ENCODE measurements around the gene PLEKHH3. TPM values are rescaled to one million over a fixed set of nuclear protein-coding genes. Genes with fewer than 3 reads are reported as not detected.
A peak's percentile ranks its signal among the peaks of the same experiment; 100 is the strongest.

The PLEKHH3 gene
- 24.7 TPM for polyA plus RNA-seq (2013, experiment 1 of 2)
- 23.8 TPM for polyA plus RNA-seq (2013, experiment 2 of 2)

- Histone ChIP-seq H3K18ac (ENCODE audit: low read depth in 1 of 2, low read length in 2 of 2) (peak within 1 kb of the TSS; percentile 93 to 97), H3K23ac (ENCODE audit: low read length in 2 of 2) (peak within 1 kb of the TSS; percentile 72 to 97), H3K4ac (ENCODE audit: low read depth in 1 of 2, low read length in 2 of 2) (peak within 1 kb of the TSS; percentile 92 to 98), H3K14ac (ENCODE audit: low read length in 2 of 2) (peak within 1 kb of the TSS in 1 of 2 experiments; percentile 98), H3K79me1 (replicated peaks; ENCODE audit: low read length, poor library complexity, severe bottlenecking) (peaks cover 36% of the 10 kb centered on the region), H3K9me3 (ENCODE audit: control insufficient read depth, low read length) (no peaks in the 10 kb centered on the region), H4K8ac (ENCODE audit: low read length) (peak within 1 kb of the TSS; percentile 85), H3K36me3 (ENCODE audit: control insufficient read depth in 1 of 2, insufficient read depth in 2 of 2, low read depth in 1 of 2, low read length in 2 of 2) (peaks cover 18 to 28% of the 10 kb centered on the region in 2 experiments), H3K27ac (ENCODE audit: low read length, poor library complexity, severe bottlenecking) (peak within 1 kb of the TSS; percentile 81), H3K9ac (ENCODE audit: low read length) (peak within 1 kb of the TSS; percentile 93), H2BK12ac (ENCODE audit: low read length in 2 of 2) (peak within 1 kb of the TSS; percentile 2 to 86), H2BK15ac (ENCODE audit: low read depth, poor library complexity, severe bottlenecking) (peak within 1 kb of the TSS; percentile 99), H2AK5ac (ENCODE audit: low read length, severe bottlenecking) (peak within 1 kb of the TSS; percentile 74), H2BK120ac (ENCODE audit: low read depth, low read length) (peak within 1 kb of the TSS; percentile 19), H4K91ac (ENCODE audit: low read length) (peak within 1 kb of the TSS; percentile 79), H3K27me3 (ENCODE audit: control insufficient read depth in 1 of 2, insufficient read depth in 1 of 2, low read length in 2 of 2) (no peaks in the 10 kb centered on the region), H2AFZ (ENCODE audit: low read depth, low read length) (peak within 1 kb of the TSS; percentile 10), H3K4me1 (ENCODE audit: control insufficient read depth, insufficient read depth, low read depth, low read length) (peaks cover 47% of the 10 kb centered on the region), H3K4me2 (ENCODE audit: low read length, poor library complexity, severe bottlenecking) (peak within 1 kb of the TSS; percentile 98), H3K4me3 (ENCODE audit: insufficient read depth in 1 of 2, low read depth in 1 of 2, low read length in 2 of 2) (peak within 1 kb of the TSS; percentile 82 to 96), H2BK5ac (ENCODE audit: low read depth, low read length, poor library complexity, severe bottlenecking) (peak within 1 kb of the TSS; percentile 75)
- 2% methylated on average over 28 of the region's 51 CpGs for WGBS
- no peak for DNase-seq
Observed at GRCh38 chr17:42676424-42677011, at the start of gene PLEKHH3. Gene PLEKHH3, minus strand, starts transcription at chr17:42676994. Its CDS starts 431 bp downstream, at chr17:42676563.

DNA sequence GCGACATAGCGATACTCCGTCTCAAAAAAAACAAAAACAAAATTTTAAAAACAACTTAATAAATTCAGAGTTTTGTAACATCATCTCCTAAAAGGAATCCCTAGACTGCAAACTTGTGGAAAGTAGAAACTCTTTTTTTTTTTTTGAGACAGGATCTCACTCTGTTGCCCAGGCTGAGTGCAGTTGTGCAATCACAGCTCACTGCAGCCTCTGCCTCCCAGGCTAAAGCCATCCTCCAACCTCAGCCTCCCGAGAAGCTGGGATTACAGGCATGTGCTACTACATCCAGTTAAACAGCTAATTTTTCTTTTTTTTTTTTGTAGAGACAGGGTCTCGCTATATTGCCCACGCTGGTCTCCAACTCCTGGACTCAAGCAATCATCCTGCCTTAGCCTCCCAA, 48.3 kb upstream of the PLEKHH3 start:
- Histone ChIP-seq H2BK120ac (ENCODE audit: low read depth, low read length) (no peak overlapping the region), H3K14ac (ENCODE audit: low read length in 2 of 2) (no peak overlapping the region), H4K8ac (ENCODE audit: low read length) (no peak overlapping the region), H2BK15ac (ENCODE audit: low read depth, poor library complexity, severe bottlenecking) (no peak overlapping the region), H3K27me3 (ENCODE audit: control insufficient read depth in 1 of 2, insufficient read depth in 1 of 2, low read length in 2 of 2) (no peaks in the 10 kb centered on the region), H2BK12ac (ENCODE audit: low read length in 2 of 2) (no peak overlapping the region), H3K27ac (ENCODE audit: low read length, poor library complexity, severe bottlenecking) (no peak overlapping the region), H3K18ac (ENCODE audit: low read depth in 1 of 2, low read length in 2 of 2) (no peak overlapping the region), H3K4me2 (ENCODE audit: low read length, poor library complexity, severe bottlenecking) (no peak overlapping the region), H3K23ac (ENCODE audit: low read length in 2 of 2) (no peak overlapping the region), H2AFZ (ENCODE audit: low read depth, low read length) (no peak overlapping the region), H2AK5ac (ENCODE audit: low read length, severe bottlenecking) (no peak overlapping the region), H3K9me3 (ENCODE audit: control insufficient read depth, low read length) (no peaks in the 10 kb centered on the region), H4K91ac (ENCODE audit: low read length) (no peak overlapping the region), H3K79me1 (replicated peaks; ENCODE audit: low read length, poor library complexity, severe bottlenecking) (no peaks in the 10 kb centered on the region), H3K4ac (ENCODE audit: low read depth in 1 of 2, low read length in 2 of 2) (no peak overlapping the region), H3K36me3 (ENCODE audit: control insufficient read depth in 1 of 2, insufficient read depth in 2 of 2, low read depth in 1 of 2, low read length in 2 of 2) (peaks cover 19 to 77% of the 10 kb centered on the region in 2 experiments), H3K4me3 (ENCODE audit: insufficient read depth in 1 of 2, low read depth in 1 of 2, low read length in 2 of 2) (no peak overlapping the region), H3K4me1 (ENCODE audit: control insufficient read depth, insufficient read depth, low read depth, low read length) (no peaks in the 10 kb centered on the region), H3K9ac (ENCODE audit: low read length) (no peak overlapping the region), H2BK5ac (ENCODE audit: low read depth, low read length, poor library complexity, severe bottlenecking) (no peak overlapping the region)
- WGBS: 98% methylated on average over 3 of the region's 6 CpGs
- DNase-seq: no peak

GRCh38 chr17:42723636-42724035, 46.8 kb upstream of the PLEKHH3 start:
- H2BK12ac ChIP-seq (ENCODE audit: low read length in 2 of 2): no peak overlapping the region
- H3K4me3 ChIP-seq (ENCODE audit: insufficient read depth in 1 of 2, low read depth in 1 of 2, low read length in 2 of 2): no peak overlapping the region
- H3K23ac ChIP-seq (ENCODE audit: low read length in 2 of 2): no peak overlapping the region
- H2BK5ac ChIP-seq (ENCODE audit: low read depth, low read length, poor library complexity, severe bottlenecking): no peak overlapping the region
- H3K9ac ChIP-seq (ENCODE audit: low read length): no peak overlapping the region
- no peak overlapping the region for H2BK15ac ChIP-seq (ENCODE audit: low read depth, poor library complexity, severe bottlenecking)
- no peaks in the 10 kb centered on the region for H3K4me1 ChIP-seq (ENCODE audit: control insufficient read depth, insufficient read depth, low read depth, low read length)
- H3K4ac ChIP-seq (ENCODE audit: low read depth in 1 of 2, low read length in 2 of 2): no peak overlapping the region
- H3K4me2 ChIP-seq (ENCODE audit: low read length, poor library complexity, severe bottlenecking): no peak overlapping the region
- H3K27me3 ChIP-seq (ENCODE audit: control insufficient read depth in 1 of 2, insufficient read depth in 1 of 2, low read length in 2 of 2): no peaks in the 10 kb centered on the region
- no peak overlapping the region for H3K27ac ChIP-seq (ENCODE audit: low read length, poor library complexity, severe bottlenecking)
- H4K91ac ChIP-seq (ENCODE audit: low read length): no peak overlapping the region
- H3K79me1 ChIP-seq (replicated peaks; ENCODE audit: low read length, poor library complexity, severe bottlenecking): no peaks in the 10 kb centered on the region
- DNase-seq: no peak
- H2BK120ac ChIP-seq (ENCODE audit: low read depth, low read length): no peak overlapping the region
- H2AFZ ChIP-seq (ENCODE audit: low read depth, low read length): no peak overlapping the region
- peaks cover 19 to 80% of the 10 kb centered on the region in 2 experiments for H3K36me3 ChIP-seq (ENCODE audit: control insufficient read depth in 1 of 2, insufficient read depth in 2 of 2, low read depth in 1 of 2, low read length in 2 of 2)
- WGBS: 75% methylated on average over 1 of the region's 3 CpGs
- no peak overlapping the region for H2AK5ac ChIP-seq (ENCODE audit: low read length, severe bottlenecking)
- no peak overlapping the region for H4K8ac ChIP-seq (ENCODE audit: low read length)
- H3K18ac ChIP-seq (ENCODE audit: low read depth in 1 of 2, low read length in 2 of 2): no peak overlapping the region
- no peak overlapping the region for H3K14ac ChIP-seq (ENCODE audit: low read length in 2 of 2)
- no peaks in the 10 kb centered on the region for H3K9me3 ChIP-seq (ENCODE audit: control insufficient read depth, low read length)

GRCh38 chr17:42720996-42721583, 44.3 kb upstream of the PLEKHH3 start:
- Histone ChIP-seq H3K4me2 (ENCODE audit: low read length, poor library complexity, severe bottlenecking) (no peak overlapping the region), H3K79me1 (replicated peaks; ENCODE audit: low read length, poor library complexity, severe bottlenecking) (no peaks in the 10 kb centered on the region), H3K36me3 (ENCODE audit: control insufficient read depth in 1 of 2, insufficient read depth in 2 of 2, low read depth in 1 of 2, low read length in 2 of 2) (peaks cover 26 to 89% of the 10 kb centered on the region in 2 experiments), H3K4me3 (ENCODE audit: insufficient read depth in 1 of 2, low read depth in 1 of 2, low read length in 2 of 2) (no peak overlapping the region), H3K27me3 (ENCODE audit: control insufficient read depth in 1 of 2, insufficient read depth in 1 of 2, low read length in 2 of 2) (no peaks in the 10 kb centered on the region), H2BK120ac (ENCODE audit: low read depth, low read length) (no peak overlapping the region), H2AK5ac (ENCODE audit: low read length, severe bottlenecking) (no peak overlapping the region), H3K4me1 (ENCODE audit: control insufficient read depth, insufficient read depth, low read depth, low read length) (no peaks in the 10 kb centered on the region), H2BK5ac (ENCODE audit: low read depth, low read length, poor library complexity, severe bottlenecking) (no peak overlapping the region), H3K9ac (ENCODE audit: low read length) (no peak overlapping the region), H3K18ac (ENCODE audit: low read depth in 1 of 2, low read length in 2 of 2) (no peak overlapping the region), H3K27ac (ENCODE audit: low read length, poor library complexity, severe bottlenecking) (no peak overlapping the region), H3K9me3 (ENCODE audit: control insufficient read depth, low read length) (no peaks in the 10 kb centered on the region), H2BK15ac (ENCODE audit: low read depth, poor library complexity, severe bottlenecking) (no peak overlapping the region), H4K91ac (ENCODE audit: low read length) (no peak overlapping the region), H3K23ac (ENCODE audit: low read length in 2 of 2) (no peak overlapping the region), H4K8ac (ENCODE audit: low read length) (no peak overlapping the region), H3K14ac (ENCODE audit: low read length in 2 of 2) (no peak overlapping the region), H3K4ac (ENCODE audit: low read depth in 1 of 2, low read length in 2 of 2) (no peak overlapping the region), H2AFZ (ENCODE audit: low read depth, low read length) (no peak overlapping the region), H2BK12ac (ENCODE audit: low read length in 2 of 2) (no peak overlapping the region)
- DNase-seq: peak; percentile 73
- 0% methylated on average over 1 of the region's 2 CpGs for WGBS
